ENCODE results near the gene SUPT7L.
"Not testable (repeated sequence)": the region's sequence is repeated elsewhere in the genome, so short reads cannot be mapped to it uniquely, and the experiment has no call there.

SUPT7L gene

DNA sequence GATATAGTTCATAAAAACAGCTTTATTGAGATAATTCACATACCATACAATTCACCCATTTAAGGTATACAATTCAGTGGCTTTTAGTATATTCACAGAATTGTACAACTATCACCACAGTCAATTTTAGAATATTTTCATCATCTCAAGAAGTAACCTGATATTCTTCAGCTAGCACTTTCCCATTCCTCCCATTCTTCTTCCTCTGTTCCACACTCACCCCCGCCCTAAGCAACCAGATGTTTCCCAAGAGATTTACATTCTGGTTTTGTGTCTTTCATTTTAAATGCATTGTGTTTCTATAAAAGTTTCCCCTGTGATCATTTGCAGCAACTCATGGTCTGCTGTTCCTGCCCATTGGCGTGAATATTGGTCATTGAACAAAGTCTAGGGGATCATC is 29.1 kb downstream of the SUPT7L start:
- no peak for DNase-seq (ENCODE audit: low spot score)
- in situ Hi-C loops (cut with MboI; ENCODE audit: low pct_unique_long_range_greater_than_20kb, low sequenced_read_pairs, unreplicated experiment): no loop called here
- TF ChIP-seq, protein P1, sequence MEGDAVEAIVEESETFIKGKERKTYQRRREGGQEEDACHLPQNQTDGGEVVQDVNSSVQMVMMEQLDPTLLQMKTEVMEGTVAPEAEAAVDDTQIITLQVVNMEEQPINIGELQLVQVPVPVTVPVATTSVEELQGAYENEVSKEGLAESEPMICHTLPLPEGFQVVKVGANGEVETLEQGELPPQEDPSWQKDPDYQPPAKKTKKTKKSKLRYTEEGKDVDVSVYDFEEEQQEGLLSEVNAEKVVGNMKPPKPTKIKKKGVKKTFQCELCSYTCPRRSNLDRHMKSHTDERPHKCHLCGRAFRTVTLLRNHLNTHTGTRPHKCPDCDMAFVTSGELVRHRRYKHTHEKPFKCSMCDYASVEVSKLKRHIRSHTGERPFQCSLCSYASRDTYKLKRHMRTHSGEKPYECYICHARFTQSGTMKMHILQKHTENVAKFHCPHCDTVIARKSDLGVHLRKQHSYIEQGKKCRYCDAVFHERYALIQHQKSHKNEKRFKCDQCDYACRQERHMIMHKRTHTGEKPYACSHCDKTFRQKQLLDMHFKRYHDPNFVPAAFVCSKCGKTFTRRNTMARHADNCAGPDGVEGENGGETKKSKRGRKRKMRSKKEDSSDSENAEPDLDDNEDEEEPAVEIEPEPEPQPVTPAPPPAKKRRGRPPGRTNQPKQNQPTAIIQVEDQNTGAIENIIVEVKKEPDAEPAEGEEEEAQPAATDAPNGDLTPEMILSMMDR (IDR thresholded peaks at IDR 0.05; ENCODE audit: extremely low read depth, insufficient read depth, missing control alignments): no peak

DNA sequence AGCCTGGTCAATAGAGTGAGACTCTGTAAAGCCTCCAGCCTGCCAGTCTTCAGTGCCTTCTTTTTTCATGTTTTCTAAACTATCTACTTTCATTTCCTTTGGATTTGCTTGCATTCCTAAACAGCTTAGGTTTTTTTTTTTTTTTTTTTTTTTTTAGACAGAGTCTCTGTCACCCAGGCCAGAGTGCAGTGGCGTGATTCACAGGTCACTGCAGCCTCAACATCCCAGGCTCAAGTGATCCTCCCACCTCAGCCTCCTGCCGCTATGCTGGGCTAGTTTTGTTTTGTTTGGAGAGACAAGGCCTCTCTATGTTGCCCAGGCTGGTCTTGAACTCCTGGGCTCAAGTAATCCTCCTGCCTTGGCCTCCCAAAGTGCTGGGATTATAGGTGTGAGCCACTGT is 33.2 kb downstream of the SUPT7L start:
- DNase-seq (ENCODE audit: low spot score); in situ Hi-C loops (cut with MboI; ENCODE audit: low pct_unique_long_range_greater_than_20kb, low sequenced_read_pairs, unreplicated experiment): not testable (repeated sequence)

DNA sequence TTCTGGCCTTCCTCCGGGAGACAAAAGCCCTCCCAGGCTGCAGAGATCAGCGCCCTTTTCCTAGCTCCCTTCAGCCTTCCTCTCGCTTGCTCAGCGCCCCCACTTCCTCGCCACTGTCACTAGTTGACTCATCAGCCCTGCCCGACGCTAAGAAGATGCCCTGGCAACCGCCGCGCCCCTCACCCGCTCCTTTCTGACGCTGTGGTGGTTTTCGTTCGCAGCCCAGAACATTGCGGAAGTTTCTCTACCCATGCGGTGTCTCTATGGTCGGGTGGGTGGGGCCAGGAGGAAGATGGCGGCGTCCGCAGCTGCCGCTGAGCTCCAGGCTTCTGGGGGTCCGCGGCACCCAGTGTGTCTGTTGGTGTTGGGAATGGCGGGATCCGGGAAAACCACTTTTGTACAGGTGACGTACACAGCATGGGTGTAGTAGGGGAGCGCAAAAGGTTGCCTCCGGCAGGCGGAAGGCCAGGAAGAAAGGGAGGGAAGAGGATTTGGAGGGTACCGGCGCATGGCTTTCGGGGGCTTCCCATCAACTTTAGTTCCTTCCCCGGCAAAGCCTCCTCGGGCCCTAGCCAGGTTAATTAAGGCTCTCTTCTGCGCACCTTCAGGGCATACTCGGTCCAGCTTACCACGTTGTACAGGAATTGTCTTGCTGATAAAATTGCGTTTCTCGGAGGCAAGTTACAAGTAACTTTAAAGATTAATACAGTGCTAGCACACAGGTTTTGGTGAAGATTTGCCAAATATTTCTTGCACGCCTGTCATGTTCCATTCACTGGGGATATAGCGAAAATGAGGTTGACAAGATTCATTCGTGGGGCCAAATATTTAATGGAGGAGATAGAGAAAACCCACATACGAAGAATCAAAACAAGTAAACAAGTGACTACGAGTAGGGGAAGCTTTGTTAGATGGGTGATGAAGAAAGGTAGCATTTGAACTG is 34.4 kb downstream of the SUPT7L start, which contains the start of the genes CCDC121 and GPN1:
Gene CCDC121 (minus strand): TSS at position 246 of the 943 bp plus-strand sequence. CDS start 1,213 bp downstream, outside the sequence.
Gene GPN1 (plus strand): TSS at position 284 of the 943 bp plus-strand sequence. CDS start 9 bp downstream, at position 293.
- in situ Hi-C loops (cut with MboI; ENCODE audit: low pct_unique_long_range_greater_than_20kb, low sequenced_read_pairs, unreplicated experiment): no loop called here
- TF ChIP-seq, protein P1 (IDR thresholded peaks at IDR 0.05; ENCODE audit: extremely low read depth, insufficient read depth, missing control alignments): no peak
- DNase-seq (ENCODE audit: low spot score): peak; percentile 87

DNA sequence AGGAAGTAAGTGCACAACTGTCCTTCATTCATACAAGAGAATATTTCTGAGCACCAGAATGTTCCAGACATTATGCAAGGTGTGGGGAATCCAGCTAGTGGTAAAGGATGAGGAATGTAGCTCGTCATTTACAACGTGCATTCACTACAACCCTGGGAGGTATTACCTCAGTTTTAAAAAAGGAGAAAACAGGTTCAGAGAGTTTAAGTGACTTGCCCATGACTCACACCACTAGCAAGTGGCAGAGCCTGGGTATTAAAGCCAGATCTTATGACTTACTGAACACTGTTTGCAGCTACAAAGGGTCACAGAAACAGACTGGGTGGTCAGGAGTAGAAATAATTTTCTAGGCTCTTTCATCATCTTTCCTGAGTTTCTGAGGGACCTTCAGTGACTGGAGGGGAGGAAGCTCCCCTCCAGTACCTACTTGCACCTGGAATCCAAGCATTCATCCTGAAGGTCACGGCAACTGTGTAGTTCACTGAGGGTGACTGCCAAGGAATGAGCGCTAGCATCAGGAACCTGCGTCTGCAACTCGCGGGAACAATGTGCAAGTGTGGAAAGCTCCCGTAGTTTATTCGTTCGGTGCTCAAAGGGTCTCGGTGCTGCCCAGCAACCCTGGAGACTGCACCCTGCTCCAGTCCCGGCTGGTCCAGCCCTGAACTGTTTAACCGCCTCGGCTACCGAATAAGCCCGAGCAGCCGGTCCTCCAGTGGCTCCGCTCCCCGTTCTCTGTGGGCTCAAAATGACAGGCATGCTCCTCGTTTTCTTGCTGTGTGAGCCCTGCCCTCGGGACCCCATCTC is 35.2 kb downstream of the SUPT7L start:
- no peak for DNase-seq (ENCODE audit: low spot score)
- TF ChIP-seq, protein P1 (IDR thresholded peaks at IDR 0.05; ENCODE audit: extremely low read depth, insufficient read depth, missing control alignments): no peak
- in situ Hi-C loops (cut with MboI; ENCODE audit: low pct_unique_long_range_greater_than_20kb, low sequenced_read_pairs, unreplicated experiment): no loop called here

DNA sequence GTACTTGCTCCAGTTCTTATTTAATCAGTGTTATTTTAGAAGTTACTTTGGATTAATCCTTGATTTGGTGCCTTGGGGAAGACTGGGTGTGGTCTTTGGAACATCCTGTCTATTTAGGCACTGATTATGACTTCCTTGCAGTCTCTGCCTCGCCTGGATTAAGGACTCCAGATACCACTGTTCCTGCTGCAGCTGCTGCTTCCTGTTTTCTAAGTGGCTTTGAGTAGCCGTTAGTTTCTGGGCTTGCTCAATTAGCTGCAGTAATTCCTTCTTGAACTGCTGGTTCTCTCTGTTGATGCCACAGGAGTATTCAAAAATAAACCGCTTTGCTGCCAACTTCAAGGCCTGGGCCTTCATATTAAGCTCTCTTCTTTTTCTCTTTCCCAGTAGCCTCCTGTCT is 36.5 kb downstream of the SUPT7L start:
- DNase-seq (ENCODE audit: low spot score); in situ Hi-C loops (cut with MboI; ENCODE audit: low pct_unique_long_range_greater_than_20kb, low sequenced_read_pairs, unreplicated experiment): not testable (repeated sequence)

DNA sequence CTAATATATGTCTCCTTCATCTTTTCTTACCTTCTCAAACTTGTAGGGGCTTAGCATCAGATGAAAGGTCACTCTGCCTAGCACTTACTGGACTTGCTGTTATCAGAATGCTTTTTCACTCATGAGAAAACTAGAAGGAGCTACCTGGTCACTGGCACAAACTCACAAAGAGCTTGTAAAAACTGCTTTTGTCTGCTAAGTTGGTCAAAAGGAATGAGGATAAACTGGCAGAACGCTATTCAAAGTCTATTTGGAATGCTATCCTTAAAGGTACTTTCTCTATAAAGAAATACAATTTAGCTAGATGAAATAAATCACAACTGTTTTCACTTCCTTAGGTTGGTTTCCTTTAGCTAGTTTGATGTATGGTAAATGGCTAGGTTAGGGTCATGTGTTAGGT is 37.1 kb downstream of the SUPT7L start:
- DNase-seq (ENCODE audit: low spot score); in situ Hi-C loops (cut with MboI; ENCODE audit: low pct_unique_long_range_greater_than_20kb, low sequenced_read_pairs, unreplicated experiment): not testable (repeated sequence)

DNA sequence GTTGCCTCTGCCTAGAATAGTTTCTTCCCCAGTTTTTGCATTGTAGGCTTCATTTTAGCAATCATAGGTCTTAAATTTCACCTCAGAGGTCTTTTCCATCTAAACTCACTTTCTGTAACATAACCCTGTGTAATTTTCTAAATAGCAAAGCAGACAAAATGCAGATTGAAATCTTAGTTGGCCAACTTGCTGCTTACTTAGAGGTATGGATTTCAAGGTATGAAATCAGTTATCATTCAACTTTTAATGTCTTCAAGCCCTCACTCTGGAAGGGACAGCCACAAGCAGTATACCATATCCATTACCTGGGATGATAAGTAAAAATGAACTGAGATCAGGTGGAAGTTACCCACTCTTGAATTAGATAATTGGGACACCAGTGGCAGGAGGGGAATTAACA is 38.5 kb downstream of the SUPT7L start:
- no peak for DNase-seq (ENCODE audit: low spot score)
- in situ Hi-C loops (cut with MboI; ENCODE audit: low pct_unique_long_range_greater_than_20kb, low sequenced_read_pairs, unreplicated experiment): no loop called here
- TF ChIP-seq, protein P1 (IDR thresholded peaks at IDR 0.05; ENCODE audit: extremely low read depth, insufficient read depth, missing control alignments): no peak

DNA sequence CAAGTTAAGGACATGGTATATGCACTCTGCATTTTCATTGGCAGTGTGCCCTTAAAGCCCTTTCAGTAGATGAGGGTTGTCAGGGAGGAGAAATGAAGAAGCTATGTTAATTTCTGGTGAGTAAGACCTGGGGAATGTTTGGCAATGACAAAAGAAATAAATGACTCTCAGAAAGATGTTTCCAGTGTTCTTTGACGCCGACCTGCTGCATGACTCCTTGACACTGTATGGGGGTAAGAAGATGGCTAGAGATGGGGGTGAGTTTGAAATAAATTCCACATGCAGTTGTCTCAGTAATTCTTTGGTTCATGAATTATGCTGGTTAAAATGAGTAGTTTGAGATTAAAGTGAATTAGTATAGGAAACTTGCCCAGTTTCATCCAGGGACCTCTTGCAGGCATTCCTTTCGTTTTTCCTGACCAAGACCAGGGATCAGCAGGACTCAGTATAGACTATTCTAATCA is 40.5 kb downstream of the SUPT7L start:
- no peak for DNase-seq (ENCODE audit: low spot score)
- in situ Hi-C loops (cut with MboI; ENCODE audit: low pct_unique_long_range_greater_than_20kb, low sequenced_read_pairs, unreplicated experiment): no loop called here
- TF ChIP-seq, protein P1 (IDR thresholded peaks at IDR 0.05; ENCODE audit: extremely low read depth, insufficient read depth, missing control alignments): no peak

Data from GM13977 (cell line).